ENCODE measurements around the gene GJB1.
A peak's percentile ranks its signal among the peaks of the same experiment; 100 is the strongest.
"Not testable (repeated sequence)": the region's sequence is repeated elsewhere in the genome, so short reads cannot be mapped to it uniquely, and the experiment has no call there.

GJB1 gene

GRCh38 chrX:71175531-71175930 is 47.5 kb upstream of the GJB1 start:
- no peaks in the 10 kb centered on the region for H3K27me3 ChIP-seq (ENCODE audit: insufficient read depth, low read length)
- peaks cover 2% of the 10 kb centered on the region; the same call in 1 of the 2 replicates for H3F3A ChIP-seq (ENCODE audit: insufficient read depth, low read length)
- H4K20me1 ChIP-seq (ENCODE audit: insufficient read depth, low read length), result no peaks in the 10 kb centered on the region
- no peaks in the 10 kb centered on the region for H3K9me2 ChIP-seq (ENCODE audit: low read depth, low read length)
- no peak for TF ChIP-seq CTCF (IDR thresholded peaks at IDR 0.05; ENCODE audit: low read length)
- TF ChIP-seq EZH2 (IDR thresholded peaks at IDR 0.05; ENCODE audit: borderline replicate concordance, low read length), result no peak
- no peaks in the 10 kb centered on the region for H3K9me3 ChIP-seq (ENCODE audit: low read length)
- H2AFZ ChIP-seq (ENCODE audit: low read length), result no peak overlapping the region
- no peaks in the 10 kb centered on the region for H3K79me2 ChIP-seq (ENCODE audit: insufficient read depth, low read length)
- H3K4me3 ChIP-seq (ENCODE audit: low read depth, low read length, poor library complexity, severe bottlenecking), result no peak overlapping the region
- H3K4me2 ChIP-seq (ENCODE audit: low read length), result no peak overlapping the region
- H3K4me1 ChIP-seq (ENCODE audit: insufficient read depth, low read length, severe bottlenecking), result peaks cover 4% of the 10 kb centered on the region
- H3K36me3 ChIP-seq (ENCODE audit: insufficient read depth, low read length), result no peaks in the 10 kb centered on the region; the same call in 1 of the 2 replicates
- H3K9ac ChIP-seq (ENCODE audit: low read length), result no peak overlapping the region
- H3K27ac ChIP-seq (ENCODE audit: low read depth, low read length, poor library complexity, severe bottlenecking), result no peak overlapping the region

- Histone ChIP-seq H3K4me3 (ENCODE audit: low read depth, low read length, poor library complexity, severe bottlenecking) (no peak overlapping the region), H3K79me2 (ENCODE audit: insufficient read depth, low read length) (no peaks in the 10 kb centered on the region), H3K4me1 (ENCODE audit: insufficient read depth, low read length, severe bottlenecking) (peaks cover 13% of the 10 kb centered on the region), H4K20me1 (ENCODE audit: insufficient read depth, low read length) (no peaks in the 10 kb centered on the region), H3K9ac (ENCODE audit: low read length) (no peak overlapping the region), H2AFZ (ENCODE audit: low read length) (no peak overlapping the region), H3K9me3 (ENCODE audit: low read length) (no peaks in the 10 kb centered on the region), H3F3A (ENCODE audit: insufficient read depth, low read length) (peaks cover 4% of the 10 kb centered on the region; the same call in 1 of the 2 replicates), H3K27ac (ENCODE audit: low read depth, low read length, poor library complexity, severe bottlenecking) (no peak overlapping the region), H3K4me2 (ENCODE audit: low read length) (no peak overlapping the region), H3K9me2 (ENCODE audit: low read depth, low read length) (no peaks in the 10 kb centered on the region), H3K36me3 (ENCODE audit: insufficient read depth, low read length) (no peaks in the 10 kb centered on the region; the same call in 1 of the 2 replicates), H3K27me3 (ENCODE audit: insufficient read depth, low read length) (no peaks in the 10 kb centered on the region)
- no peak for TF ChIP-seq CTCF (IDR thresholded peaks at IDR 0.05; ENCODE audit: low read length)
- no peak for TF ChIP-seq EZH2 (IDR thresholded peaks at IDR 0.05; ENCODE audit: borderline replicate concordance, low read length)
Observed at GRCh38 chrX:71177327-71177726, 45.7 kb upstream of the GJB1 start.

- Histone ChIP-seq H3K9me2 (ENCODE audit: low read depth, low read length) (no peaks in the 10 kb centered on the region), H3K79me2 (ENCODE audit: insufficient read depth, low read length) (no peaks in the 10 kb centered on the region), H4K20me1 (ENCODE audit: insufficient read depth, low read length) (no peaks in the 10 kb centered on the region), H2AFZ (ENCODE audit: low read length) (no peak overlapping the region), H3K4me2 (ENCODE audit: low read length) (no peak overlapping the region), H3K9ac (ENCODE audit: low read length) (no peak overlapping the region), H3K9me3 (ENCODE audit: low read length) (no peaks in the 10 kb centered on the region), H3F3A (ENCODE audit: insufficient read depth, low read length) (peaks cover 4% of the 10 kb centered on the region; the same call in 1 of the 2 replicates), H3K4me3 (ENCODE audit: low read depth, low read length, poor library complexity, severe bottlenecking) (no peak overlapping the region), H3K27me3 (ENCODE audit: insufficient read depth, low read length) (no peaks in the 10 kb centered on the region), H3K4me1 (ENCODE audit: insufficient read depth, low read length, severe bottlenecking) (peaks cover 23% of the 10 kb centered on the region), H3K36me3 (ENCODE audit: insufficient read depth, low read length) (no peaks in the 10 kb centered on the region), H3K27ac (ENCODE audit: low read depth, low read length, poor library complexity, severe bottlenecking) (no peak overlapping the region)
- TF ChIP-seq EZH2 (IDR thresholded peaks at IDR 0.05; ENCODE audit: borderline replicate concordance, low read length), result no peak
- peak; percentile 55 for TF ChIP-seq CTCF (IDR thresholded peaks at IDR 0.05; ENCODE audit: low read length)
Observed at GRCh38 chrX:71178908-71179307, 44.1 kb upstream of the GJB1 start.

- H3K27me3 ChIP-seq (ENCODE audit: insufficient read depth, low read length); H3K36me3 ChIP-seq (ENCODE audit: insufficient read depth, low read length); H4K20me1 ChIP-seq (ENCODE audit: insufficient read depth, low read length); H2AFZ ChIP-seq (ENCODE audit: low read length); H3K79me2 ChIP-seq (ENCODE audit: insufficient read depth, low read length); H3F3A ChIP-seq (ENCODE audit: insufficient read depth, low read length); H3K9me2 ChIP-seq (ENCODE audit: low read depth, low read length); H3K9me3 ChIP-seq (ENCODE audit: low read length): not testable (repeated sequence)
- Histone ChIP-seq H3K27ac (ENCODE audit: low read depth, low read length, poor library complexity, severe bottlenecking) (peak overlapping the region; percentile 93), H3K4me3 (ENCODE audit: low read depth, low read length, poor library complexity, severe bottlenecking) (peak overlapping the region; percentile 58), H3K4me1 (ENCODE audit: insufficient read depth, low read length, severe bottlenecking) (peaks cover 23% of the 10 kb centered on the region), H3K9ac (ENCODE audit: low read length) (peak overlapping the region; percentile 92; the same call in 1 of the 2 replicates), H3K4me2 (ENCODE audit: low read length) (peak overlapping the region; percentile 89)
Observed at GRCh38 chrX:71180579-71181265, 42.3 kb upstream of the GJB1 start.
